Esophagus squamous epithelium (tissue), 5 donors: Measurements from ENCODE around the gene MTG2. TPM values are rescaled to one million over a fixed set of nuclear protein-coding genes. Genes with fewer than 3 reads are reported as not detected.

Source experiments
- DNase-seq: peaks from one replicate; lab custom pipeline; 2025; lab: John Stamatoyannopoulos, UW
- H3K27ac ChIP-seq, 4 donors: fragments of 200-600 bp; sonication (generic); one replicate each; pipeline ENCODE4 v1.5.1; 2016 to 2019; ENCODE audit warnings: mild to moderate bottlenecking in 1 of 4
- H3K27me3 ChIP-seq, 4 donors: fragments of 200-600 bp; sonication (generic); 1 replicate in 3 of 4; 2 replicates in 1 of 4; pipeline versions ENCODE4 v1.5.1 to v1.6.0; 2017 to 2021; ENCODE audit warnings: antibody characterized with exemption in 1 of 4
- H3K36me3 ChIP-seq, 3 donors: fragments of 200-600 bp; sonication (generic); one replicate each; pipeline ENCODE4 v1.5.1; 2016 to 2019
- H3K4me1 ChIP-seq, 3 donors: fragments of 200-600 bp; sonication (generic); one replicate each; pipeline ENCODE4 v1.5.1; 2017 to 2019
- H3K4me3 ChIP-seq, 4 donors: fragments of 200-600 bp; sonication (generic); 1 replicate in 3 of 4; 2 replicates in 1 of 4; pipeline ENCODE4 v1.5.1; 2016 to 2019; ENCODE audit warnings: mild to moderate bottlenecking in 2 of 4, moderate library complexity in 1 of 4
- H3K9me3 ChIP-seq, 3 donors: fragments of 200-600 bp; sonication (generic); one replicate each; pipeline ENCODE4 v1.5.1; 2016 to 2019
- POLR2A ChIP-seq, 4 donors: fragments of 450-650 bp; IDR thresholded peaks; one replicate each; pipeline ENCODE4 v1.6.1; 2017; ENCODE audit warnings: antibody characterized with exemption in 4 of 4, mild to moderate bottlenecking in 4 of 4, moderate library complexity in 3 of 4
- WGBS, 2 donors: methylation state at CpG; one replicate each; pipeline ENCODE4 v1.1.5; 2018; 5-methylcytosine and 5-hydroxymethylcytosine counted together
- intact Hi-C: fragments of 100-400 bp; cut with DNase I; formaldehyde crosslinking; loops from one replicate; pipeline ENCODE4 v1.15.0; 2022
- total RNA-seq, 4 donors: library from RNA; depleted of rRNA; stranded (reverse); fragments of >200 nt; gene quantifications; one replicate each; pipeline ENCODE4 v1.1.0, GENCODE V29; 2016
- TF ChIP-seq, protein P1 (sequence below), 6 experiments: fragments of 450-650 bp in 4 of 6; fragments of 200-600 bp in 2 of 6; sonication (generic) in 2 of 6; IDR thresholded peaks; one replicate each; pipeline ENCODE4 v1.5.1; 2016 to 2019; ENCODE audit warnings: antibody characterized with exemption in 6 of 6, mild to moderate bottlenecking in 4 of 6, moderate library complexity in 4 of 6
- donor health status: DM: yes; HTN: yes; CAD: no.

The MTG2 gene, protein sequence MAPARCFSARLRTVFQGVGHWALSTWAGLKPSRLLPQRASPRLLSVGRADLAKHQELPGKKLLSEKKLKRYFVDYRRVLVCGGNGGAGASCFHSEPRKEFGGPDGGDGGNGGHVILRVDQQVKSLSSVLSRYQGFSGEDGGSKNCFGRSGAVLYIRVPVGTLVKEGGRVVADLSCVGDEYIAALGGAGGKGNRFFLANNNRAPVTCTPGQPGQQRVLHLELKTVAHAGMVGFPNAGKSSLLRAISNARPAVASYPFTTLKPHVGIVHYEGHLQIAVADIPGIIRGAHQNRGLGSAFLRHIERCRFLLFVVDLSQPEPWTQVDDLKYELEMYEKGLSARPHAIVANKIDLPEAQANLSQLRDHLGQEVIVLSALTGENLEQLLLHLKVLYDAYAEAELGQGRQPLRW
- 10 to 100 TPM; 17.4 to 25.5 (median 21.7) TPM for total RNA-seq

GRCh38 chr20:62182469-62183425 lies at the start of gene MTG2:
Gene MTG2 (plus strand): TSS chr20:62183028. CDS start chr20:62193421, 10,393 bp downstream.
- Histone ChIP-seq H3K9me3 (no peaks in the 10 kb centered on the region), H3K4me1 (peaks cover 11 to 50% (median 24%) of the 10 kb centered on the region in 3 donors), H3K27ac (peak within 1 kb of the TSS; percentile 89 to 98 (median 96)), H3K36me3 (peaks cover 0 to 29% (median 0%) of the 10 kb centered on the region in 3 donors), H3K27me3 (no peaks in the 10 kb centered on the region), H3K4me3 (peak within 1 kb of the TSS; percentile 76 to 100 (median 90))
- intact Hi-C loops, result no loop called here
- WGBS, 2 donors, result 0 to 2% methylated on average over 15 to 16 of the region's 96 CpGs
- DNase-seq, result peak; percentile 42
- peak in 3 of 4 donors; percentile 77 to 93 (median 81) for TF ChIP-seq POLR2A (IDR thresholded peaks at IDR 0.05)
- TF ChIP-seq, protein P1, sequence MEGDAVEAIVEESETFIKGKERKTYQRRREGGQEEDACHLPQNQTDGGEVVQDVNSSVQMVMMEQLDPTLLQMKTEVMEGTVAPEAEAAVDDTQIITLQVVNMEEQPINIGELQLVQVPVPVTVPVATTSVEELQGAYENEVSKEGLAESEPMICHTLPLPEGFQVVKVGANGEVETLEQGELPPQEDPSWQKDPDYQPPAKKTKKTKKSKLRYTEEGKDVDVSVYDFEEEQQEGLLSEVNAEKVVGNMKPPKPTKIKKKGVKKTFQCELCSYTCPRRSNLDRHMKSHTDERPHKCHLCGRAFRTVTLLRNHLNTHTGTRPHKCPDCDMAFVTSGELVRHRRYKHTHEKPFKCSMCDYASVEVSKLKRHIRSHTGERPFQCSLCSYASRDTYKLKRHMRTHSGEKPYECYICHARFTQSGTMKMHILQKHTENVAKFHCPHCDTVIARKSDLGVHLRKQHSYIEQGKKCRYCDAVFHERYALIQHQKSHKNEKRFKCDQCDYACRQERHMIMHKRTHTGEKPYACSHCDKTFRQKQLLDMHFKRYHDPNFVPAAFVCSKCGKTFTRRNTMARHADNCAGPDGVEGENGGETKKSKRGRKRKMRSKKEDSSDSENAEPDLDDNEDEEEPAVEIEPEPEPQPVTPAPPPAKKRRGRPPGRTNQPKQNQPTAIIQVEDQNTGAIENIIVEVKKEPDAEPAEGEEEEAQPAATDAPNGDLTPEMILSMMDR (IDR thresholded peaks at IDR 0.05), result peak in 4 of 6 experiments; percentile 2 to 30 (median 15)

- Histone ChIP-seq H3K9me3 (no peaks in the 10 kb centered on the region), H3K4me1 (peaks cover 0 to 38% (median 7%) of the 10 kb centered on the region in 3 donors), H3K27ac (peak overlapping the region in 3 of 4 donors; percentile 41 to 57 (median 52)), H3K27me3 (no peaks in the 10 kb centered on the region), H3K4me3 (no peak overlapping the region), H3K36me3 (peaks cover 31 to 100% (median 52%) of the 10 kb centered on the region in 3 donors)
- TF ChIP-seq POLR2A (IDR thresholded peaks at IDR 0.05), result no peak
- TF ChIP-seq, protein P1 (IDR thresholded peaks at IDR 0.05), result no peak
- WGBS, 2 donors, result 48 to 70% methylated on average over 7 to 9 of the region's 29 CpGs
- DNase-seq, result no peak
- intact Hi-C loops, result no loop called here
These were observed 49.6 kb upstream of the MTG2 start for GRCh38 chr20:62133051-62133845.

GRCh38 chr20:62133864-62134263 lies 49.0 kb upstream of the MTG2 start:
- 71 to 75% methylated on average over 10 to 11 of the region's 12 CpGs for WGBS, 2 donors
- intact Hi-C loops, result no loop called here
- DNase-seq, result no peak
- H3K36me3 ChIP-seq, result peaks cover 37 to 100% (median 58%) of the 10 kb centered on the region in 3 donors
- peak overlapping the region in 2 of 4 donors; percentile 21 to 68 for H3K27ac ChIP-seq
- no peaks in the 10 kb centered on the region for H3K27me3 ChIP-seq
- H3K4me1 ChIP-seq, result peaks cover 0 to 38% (median 7%) of the 10 kb centered on the region in 3 donors
- no peak overlapping the region for H3K4me3 ChIP-seq
- no peaks in the 10 kb centered on the region for H3K9me3 ChIP-seq
- TF ChIP-seq, protein P1 (IDR thresholded peaks at IDR 0.05), result peak in 1 of 6 experiments; percentile 7
- no peak for TF ChIP-seq POLR2A (IDR thresholded peaks at IDR 0.05)

DNA sequence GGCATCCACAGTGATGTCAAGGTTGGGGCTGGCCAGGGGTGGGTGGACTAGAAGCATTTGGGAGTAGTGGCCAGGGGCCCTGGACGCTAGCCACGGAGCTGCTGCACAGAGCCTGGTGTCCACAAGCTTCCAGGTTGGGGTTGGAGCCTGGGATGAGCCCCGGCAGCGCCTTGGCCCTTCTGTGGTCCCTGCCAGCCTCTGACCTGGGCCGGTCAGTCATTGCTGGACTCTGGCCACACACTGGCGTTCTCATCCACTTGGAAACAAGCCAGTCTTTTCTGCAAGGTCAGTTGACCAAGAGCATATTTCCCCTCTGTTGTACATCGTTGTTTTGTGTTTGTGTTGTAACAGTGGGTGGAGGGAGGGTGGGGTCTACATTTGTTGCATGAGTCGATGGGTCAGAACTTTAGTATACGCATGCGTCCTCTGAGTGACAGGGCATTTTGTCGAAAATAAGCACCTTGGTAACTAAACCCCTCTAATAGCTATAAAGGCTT lies 48.0 kb upstream of the MTG2 start:
- Histone ChIP-seq H3K27ac (peak overlapping the region; percentile 1 to 79 (median 40)), H3K4me3 (no peak overlapping the region), H3K4me1 (peaks cover 0 to 40% (median 7%) of the 10 kb centered on the region in 3 donors), H3K9me3 (no peaks in the 10 kb centered on the region), H3K27me3 (no peaks in the 10 kb centered on the region), H3K36me3 (peaks cover 46 to 100% (median 64%) of the 10 kb centered on the region in 3 donors)
- intact Hi-C loops, result loop anchor here (5.0 kb wide), 1 partner anchor 122 kb away; no protein-coding TSS in a partner anchor
- no peak for DNase-seq
- TF ChIP-seq, protein P1 (IDR thresholded peaks at IDR 0.05), result no peak
- no peak for TF ChIP-seq POLR2A (IDR thresholded peaks at IDR 0.05)
- 62 to 69% methylated on average over 7 to 10 of the region's 11 CpGs for WGBS, 2 donors
